Fibroblast of lung (primary cell): ENCODE data around the gene OOSP1. TPM values are rescaled to one million over a fixed set of nuclear protein-coding genes. Genes with fewer than 3 reads are reported as not detected.

Experiments
- DNase-seq, 2 donors: peaks; one replicate each; pipeline versions ENCODE4 v3.0.0 to v3.0.0-alpha.2; 2010; ENCODE audit warnings: low read depth in 2 of 2
- H2AFZ ChIP-seq: 2 replicates; pipeline ENCODE4 v1.5.1; 2012; ENCODE audit warnings: low read length, control low read depth, inconsistent platforms
- H3K27ac ChIP-seq: 2 replicates; pipeline ENCODE4 v1.5.1; 2011; ENCODE audit warnings: low read length, control low read depth; ENCODE audit not compliant: insufficient read depth
- H3K27me3 ChIP-seq: 2 replicates; pipeline ENCODE4 v1.5.1; 2011; ENCODE audit warnings: mild to moderate bottlenecking, low read length; ENCODE audit not compliant: control insufficient read depth, insufficient read depth
- H3K36me3 ChIP-seq: 2 replicates; pipeline ENCODE4 v1.5.1; 2011; ENCODE audit warnings: low read length; ENCODE audit not compliant: control insufficient read depth, insufficient read depth
- H3K4me1 ChIP-seq: 2 replicates; pipeline ENCODE4 v1.5.1; 2011; ENCODE audit warnings: low read length; ENCODE audit not compliant: control insufficient read depth, insufficient read depth; ENCODE audit errors: extremely low read depth
- H3K4me2 ChIP-seq: 2 replicates; pipeline ENCODE4 v1.5.1; 2011; ENCODE audit warnings: low read length, control low read depth; ENCODE audit not compliant: insufficient read depth; ENCODE audit errors: extremely low read depth
- H3K4me3 ChIP-seq, 4 experiments: fragments of 200-600 bp in 1 of 4; sonication (generic) in 1 of 4; replicated peaks in 1 of 4; 2 replicates each; pipeline ENCODE4 v1.5.1; 2011 to 2016; ENCODE audit warnings: low read length in 4 of 4, low read depth in 3 of 4, mild to moderate bottlenecking in 3 of 4, control low read depth in 2 of 4, inconsistent platforms in 1 of 4, mixed read lengths in 1 of 4; ENCODE audit not compliant: insufficient read depth in 1 of 4; ENCODE audit errors: control extremely low read depth in 1 of 4
- H3K79me2 ChIP-seq: 2 replicates; pipeline ENCODE4 v1.5.1; 2012; ENCODE audit warnings: mild to moderate bottlenecking, low read length, inconsistent platforms; ENCODE audit not compliant: control insufficient read depth, insufficient read depth
- H3K9ac ChIP-seq: 2 replicates; pipeline ENCODE4 v1.5.1; 2011; ENCODE audit warnings: mild to moderate bottlenecking, low read length, control low read depth; ENCODE audit not compliant: insufficient read depth
- H3K9me3 ChIP-seq: 2 replicates; pipeline ENCODE4 v1.5.1; 2012; ENCODE audit warnings: low read depth, low read length; ENCODE audit not compliant: control insufficient read depth, insufficient read depth
- H4K20me1 ChIP-seq: 2 replicates; pipeline ENCODE4 v1.5.1; 2011; ENCODE audit warnings: low read length; ENCODE audit not compliant: control insufficient read depth, insufficient read depth; ENCODE audit errors: extremely low read depth
- CTCF ChIP-seq, 2 donors: IDR thresholded peaks in 1 of 2; conservative IDR thresholded peaks in 1 of 2; 1 replicate in 1 of 2; 2 replicates in 1 of 2; pipeline ENCODE4 v1.5.1; 2011 to 2012; ENCODE audit warnings: low read length in 2 of 2, control low read depth in 1 of 2, inconsistent platforms in 1 of 2, low read depth in 1 of 2, mild to moderate bottlenecking in 1 of 2
- EZH2 ChIP-seq: IDR thresholded peaks from 2 replicates; pipeline ENCODE4 v1.5.1; 2012; ENCODE audit warnings: low read length, control low read depth, mild to moderate bottlenecking; ENCODE audit errors: missing control alignments
- polyA plus RNA-seq, 2 donors: library from polyadenylated mRNA; depleted of rRNA in 1 of 2; stranded (reverse) in 1 of 2; unstranded in 1 of 2; fragments of >200 nt; gene quantifications; 2 replicates each; pipeline ENCODE4 v1.2.1, GENCODE V29; 2011 to 2012; ENCODE audit warnings: missing spikeins in 1 of 2
- total RNA-seq: library from RNA; depleted of rRNA; stranded (reverse); fragments of >200 nt; gene quantifications from 2 replicates; pipeline ENCODE4 v1.2.1, GENCODE V29; 2014

OOSP1 gene
- total and polyA plus RNA-seq, 2 donors (not counting 1 experiment from before 2014, with no cell fraction given) = not detected

DNA sequence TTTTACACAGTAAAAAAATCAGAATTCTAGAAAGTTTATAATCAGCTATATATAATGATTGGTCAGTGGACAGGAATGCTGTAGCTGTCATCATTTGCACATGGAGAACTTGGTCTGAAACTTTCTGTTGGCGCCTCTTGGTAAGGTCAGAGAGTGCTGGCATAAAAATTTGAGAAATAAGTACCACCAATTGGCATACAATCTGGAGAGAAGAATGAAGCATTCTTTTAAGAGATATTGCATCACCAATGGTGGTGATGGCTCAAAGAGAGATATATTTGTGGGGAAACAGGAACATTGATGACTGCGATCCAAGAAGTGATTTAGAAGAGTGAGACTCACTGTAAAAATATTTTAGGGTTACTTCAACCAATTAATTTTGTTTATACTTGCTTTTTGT lies 19.8 kb upstream of the OOSP1 start:
- TF ChIP-seq EZH2 = no peak
- TF ChIP-seq CTCF (conservative IDR thresholded peaks at IDR 0.05 in 1 of 2, IDR thresholded peaks at IDR 0.05 in 1 of 2; ENCODE audit: low read depth in 1 of 2, low read length in 2 of 2) = no peak
- H3K4me3 ChIP-seq = no peak overlapping the region
- no peaks in the 10 kb centered on the region for H3K9me3 ChIP-seq
- no peaks in the 10 kb centered on the region for H3K79me2 ChIP-seq
- no peaks in the 10 kb centered on the region for H3K27me3 ChIP-seq
- H2AFZ ChIP-seq = no peak overlapping the region
- peak in 1 of 2 donors; percentile 45 for DNase-seq
- H3K4me2 ChIP-seq = no peak overlapping the region
- H3K4me1 ChIP-seq = no peaks in the 10 kb centered on the region
- H4K20me1 ChIP-seq = no peaks in the 10 kb centered on the region
- no peaks in the 10 kb centered on the region for H3K36me3 ChIP-seq
- H3K9ac ChIP-seq = no peak overlapping the region
- H3K27ac ChIP-seq = no peak overlapping the region

- Histone ChIP-seq H3K4me1 (no peaks in the 10 kb centered on the region), H3K79me2 (no peaks in the 10 kb centered on the region), H3K36me3 (no peaks in the 10 kb centered on the region), H3K9me3 (no peaks in the 10 kb centered on the region), H3K27ac (no peak overlapping the region), H3K27me3 (no peaks in the 10 kb centered on the region), H3K9ac (no peak overlapping the region), H2AFZ (no peak overlapping the region), H4K20me1 (no peaks in the 10 kb centered on the region), H3K4me3 (no peak overlapping the region), H3K4me2 (no peak overlapping the region)
- TF ChIP-seq EZH2 = no peak
- TF ChIP-seq CTCF (conservative IDR thresholded peaks at IDR 0.05 in 1 of 2, IDR thresholded peaks at IDR 0.05 in 1 of 2; ENCODE audit: low read depth in 1 of 2, low read length in 2 of 2) = peak in 1 of 2 donors; percentile 28
- DNase-seq = peak in 1 of 2 donors; percentile 47
These were observed 19.1 kb upstream of the OOSP1 start for GRCh38 chr11:59918987-59919589.

DNA sequence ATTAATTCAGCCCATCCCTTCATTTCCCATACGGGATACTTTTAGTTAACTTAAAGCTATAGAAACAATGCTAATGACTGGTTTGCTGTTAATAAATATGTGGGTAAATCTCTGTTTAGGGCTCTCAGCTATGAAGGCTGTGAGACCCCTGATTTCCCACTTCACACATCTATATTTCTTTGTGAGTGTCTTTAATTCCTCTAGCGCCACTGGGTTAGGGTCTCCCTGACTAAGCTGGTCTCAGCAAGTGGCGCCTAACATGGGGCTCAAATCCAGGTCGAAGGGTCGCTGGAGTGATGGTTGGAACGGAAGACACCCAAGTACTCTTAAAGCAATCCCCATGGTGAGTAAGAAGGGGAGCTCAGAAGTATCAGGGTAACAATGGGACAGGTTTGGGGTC lies 14.4 kb upstream of the OOSP1 start:
- DNase-seq = no peak
- no peak overlapping the region for H3K4me2 ChIP-seq
- H4K20me1 ChIP-seq = no peaks in the 10 kb centered on the region
- H3K9ac ChIP-seq = no peak overlapping the region
- H3K36me3 ChIP-seq = no peaks in the 10 kb centered on the region
- no peak overlapping the region for H3K4me3 ChIP-seq
- H3K27ac ChIP-seq = no peak overlapping the region
- H2AFZ ChIP-seq = no peak overlapping the region
- H3K27me3 ChIP-seq = no peaks in the 10 kb centered on the region
- no peaks in the 10 kb centered on the region for H3K79me2 ChIP-seq
- TF ChIP-seq EZH2 = no peak
- no peaks in the 10 kb centered on the region for H3K4me1 ChIP-seq
- no peaks in the 10 kb centered on the region for H3K9me3 ChIP-seq
